GM19395 (cell line): ENCODE data around the gene SLC22A12.

ENCODE experiments used
- ATAC-seq: cut with Tn5 transposase; IDR thresholded peaks from one replicate; pipeline ENCODE4 v1.9.1; 2021; ENCODE audit warnings: mild to moderate bottlenecking, moderate library complexity; ENCODE audit not compliant: unreplicated experiment

The SLC22A12 gene

DNA sequence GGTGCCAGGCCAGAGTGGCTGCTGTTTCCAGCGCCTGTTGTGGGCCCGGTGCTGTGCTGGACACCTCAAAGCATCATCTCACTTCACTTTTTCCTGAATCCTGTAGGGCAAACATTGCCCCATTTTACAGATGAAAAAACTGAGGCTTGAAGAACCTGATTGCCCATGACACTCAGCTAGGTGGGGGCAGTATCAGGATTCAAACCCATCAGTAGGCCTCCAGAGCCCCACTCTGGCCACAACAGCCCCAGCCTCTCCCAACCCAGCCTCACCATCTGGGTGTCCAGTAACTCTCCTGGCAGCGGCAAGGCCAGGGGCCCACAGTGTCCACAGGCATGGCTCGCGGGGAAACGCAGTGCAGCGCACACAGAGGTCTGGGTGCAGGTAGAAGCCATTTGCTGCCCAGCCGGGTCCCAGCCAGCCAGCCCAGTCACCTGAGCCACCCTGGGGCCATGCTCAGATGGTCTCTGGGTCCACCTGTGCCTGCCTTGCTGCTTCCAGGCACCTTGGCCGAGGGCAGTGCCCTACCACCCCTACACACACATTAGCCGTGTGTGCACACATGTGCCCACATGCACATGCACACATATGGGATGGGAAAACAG is 11.5 kb downstream of the SLC22A12 start:
- no peak for ATAC-seq

GRCh38 chr11:64603411-64604110 is 12.5 kb downstream of the SLC22A12 start:
- no peak for ATAC-seq

DNA sequence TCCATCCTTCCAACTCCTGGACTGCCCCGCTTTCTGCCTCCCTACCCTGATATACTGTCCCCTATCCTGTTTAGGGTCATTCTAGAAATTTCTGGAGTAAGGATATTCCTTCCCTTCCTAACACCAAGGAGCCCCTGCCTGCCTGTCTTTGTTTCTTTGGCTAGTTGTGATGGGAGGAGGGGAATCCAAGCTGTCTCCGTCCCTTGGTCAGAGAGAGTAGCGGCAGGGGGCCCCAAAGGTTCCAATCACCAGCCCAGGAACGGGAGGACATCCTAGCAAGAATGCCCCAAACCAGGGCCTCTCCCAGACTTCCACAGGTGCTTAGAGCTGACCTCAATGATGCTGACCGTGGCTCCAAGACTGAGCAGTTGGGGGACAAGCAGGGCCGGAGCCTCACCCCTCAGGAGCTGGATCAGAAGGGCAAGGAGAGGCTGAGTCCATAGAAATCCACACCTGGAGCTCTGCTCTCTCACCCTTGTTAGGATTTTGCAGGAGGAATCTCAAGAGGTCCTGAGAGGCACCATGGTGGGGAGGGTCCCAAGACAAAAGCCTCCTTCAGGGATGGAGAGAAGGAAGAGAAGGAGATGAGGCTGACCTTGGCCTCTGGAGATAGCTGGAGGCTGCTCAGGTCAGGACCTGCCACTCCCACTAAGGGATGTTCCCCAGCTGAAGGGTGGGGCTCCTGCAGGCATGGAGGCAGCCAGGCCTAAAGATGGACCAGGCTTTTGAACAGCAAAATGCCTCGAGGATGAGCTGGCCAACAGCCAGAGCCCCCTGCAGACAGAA is 13.6 kb downstream of the SLC22A12 start:
- ATAC-seq, result no peak

- ATAC-seq, result no peak
Observed at GRCh38 chr11:64605244-64605560, 14.2 kb downstream of the SLC22A12 start.

GRCh38 chr11:64605656-64606585 is 14.9 kb downstream of the SLC22A12 start:
- no peak for ATAC-seq

DNA sequence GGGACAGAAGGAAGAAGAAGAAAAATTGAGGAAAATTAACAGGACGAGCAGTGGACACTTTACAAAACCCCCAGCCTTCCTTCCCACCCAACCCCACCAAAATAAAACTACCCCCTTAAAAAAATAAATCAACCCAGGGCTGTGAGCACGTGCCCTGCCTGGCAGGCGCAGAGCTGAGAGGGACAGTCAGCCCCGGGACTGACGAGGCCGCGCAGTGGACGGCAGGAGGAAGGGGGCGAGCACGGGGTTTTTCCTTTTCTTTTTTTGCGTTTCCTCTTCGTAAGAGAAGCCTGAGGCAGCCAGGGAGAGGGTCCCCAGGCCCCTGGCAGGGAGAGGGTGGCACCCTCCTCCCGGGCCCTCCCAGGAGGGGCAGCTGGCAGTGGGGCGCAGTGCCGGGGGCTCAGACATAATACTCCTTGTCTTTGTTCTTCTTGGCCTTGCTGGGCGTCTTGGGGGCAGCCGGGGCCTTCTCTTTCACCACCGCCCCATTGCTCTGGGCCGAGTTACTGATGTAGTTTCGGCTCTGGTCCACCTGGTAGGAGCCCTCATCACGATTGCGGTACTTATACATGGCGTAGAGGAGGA is 15.9 kb downstream of the SLC22A12 start:
- ATAC-seq, result no peak

DNA sequence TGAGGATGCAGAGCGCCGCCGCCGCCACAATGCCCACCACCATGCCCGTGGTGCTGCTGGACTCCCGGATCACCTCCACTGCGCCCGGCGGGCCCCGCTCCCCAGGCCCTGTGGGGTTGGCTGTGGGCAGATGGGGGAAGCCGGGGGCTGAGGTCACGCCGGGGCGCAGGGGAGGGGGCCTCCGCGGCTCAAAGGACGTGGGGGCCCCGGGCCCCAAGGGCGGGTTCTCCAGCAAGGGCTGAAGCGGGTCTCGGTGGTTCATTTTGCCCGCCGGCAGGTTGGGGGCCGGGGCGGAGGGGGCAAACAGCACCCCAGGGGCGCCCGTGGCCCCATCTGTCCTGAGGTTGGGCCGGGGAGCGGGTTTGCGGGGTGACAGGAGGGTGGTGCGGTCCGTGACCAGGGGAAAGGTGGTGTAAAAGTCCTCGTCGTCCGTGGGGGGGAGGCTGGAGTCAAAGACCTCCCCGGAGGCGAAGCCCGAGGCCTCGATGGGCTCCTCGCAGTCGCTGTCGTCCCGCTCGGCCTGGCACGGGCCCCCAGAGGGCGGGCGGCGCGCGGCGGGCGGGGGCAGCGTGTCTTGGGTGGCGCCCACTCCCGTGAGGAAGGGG is 16.5 kb downstream of the SLC22A12 start:
- no peak for ATAC-seq

DNA sequence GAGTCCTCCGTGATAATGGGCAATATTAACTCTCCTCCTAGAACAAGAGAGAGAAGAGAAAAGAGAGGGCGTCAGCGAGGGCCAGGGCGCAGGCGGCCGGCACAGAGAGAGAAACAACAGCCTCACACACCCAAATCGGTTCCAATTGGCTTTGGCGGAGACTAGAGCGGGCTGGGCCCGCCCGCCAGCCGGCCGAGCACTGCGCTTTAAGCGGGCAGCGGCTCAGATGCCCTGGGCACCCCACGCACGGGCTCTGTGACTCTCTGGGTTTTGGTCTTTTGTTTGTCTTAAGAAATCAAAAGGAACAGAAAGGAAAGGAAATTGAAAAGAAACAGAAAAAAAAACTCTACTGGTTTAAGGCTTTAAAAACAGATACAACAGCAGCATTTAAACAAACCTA is 17.0 kb downstream of the SLC22A12 start:
- no peak for ATAC-seq

GRCh38 chr11:64608636-64609035 is 17.6 kb downstream of the SLC22A12 start:
- ATAC-seq, result no peak

DNA sequence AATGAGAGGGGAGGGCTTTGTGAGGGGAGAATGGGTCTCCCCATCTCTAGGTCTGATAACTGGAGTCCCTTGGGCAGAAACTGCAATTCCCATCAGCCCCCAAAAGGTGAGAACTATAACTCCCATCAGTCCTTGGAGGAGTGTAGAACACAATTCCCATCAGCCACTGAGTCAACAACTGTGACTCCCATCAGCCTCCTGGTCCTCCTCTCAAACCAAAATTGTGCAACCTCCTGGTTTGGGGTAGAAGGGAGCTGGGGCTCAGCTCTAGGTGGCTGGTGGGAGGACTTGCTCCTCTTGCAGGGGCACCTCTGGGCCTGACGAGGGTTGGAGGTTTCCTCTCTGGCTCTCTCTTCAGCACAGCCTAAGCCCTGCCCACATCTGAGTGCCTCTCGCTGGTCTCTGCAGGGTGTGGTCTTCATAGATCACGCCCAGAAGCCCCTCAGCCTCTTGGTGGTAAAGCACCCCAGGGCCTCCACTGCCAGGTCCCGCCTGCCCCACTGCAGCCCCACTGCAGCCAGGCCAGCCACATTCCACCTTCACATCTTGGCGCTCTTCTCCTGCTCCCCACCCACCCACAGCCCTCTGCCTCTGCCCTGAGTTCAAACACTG is 18.5 kb downstream of the SLC22A12 start:
- ATAC-seq, result no peak

GRCh38 chr11:64610596-64610995 is 19.6 kb downstream of the SLC22A12 start:
- no peak for ATAC-seq

- ATAC-seq, result no peak
Observed at GRCh38 chr11:64611176-64611575, 20.2 kb downstream of the SLC22A12 start.

DNA sequence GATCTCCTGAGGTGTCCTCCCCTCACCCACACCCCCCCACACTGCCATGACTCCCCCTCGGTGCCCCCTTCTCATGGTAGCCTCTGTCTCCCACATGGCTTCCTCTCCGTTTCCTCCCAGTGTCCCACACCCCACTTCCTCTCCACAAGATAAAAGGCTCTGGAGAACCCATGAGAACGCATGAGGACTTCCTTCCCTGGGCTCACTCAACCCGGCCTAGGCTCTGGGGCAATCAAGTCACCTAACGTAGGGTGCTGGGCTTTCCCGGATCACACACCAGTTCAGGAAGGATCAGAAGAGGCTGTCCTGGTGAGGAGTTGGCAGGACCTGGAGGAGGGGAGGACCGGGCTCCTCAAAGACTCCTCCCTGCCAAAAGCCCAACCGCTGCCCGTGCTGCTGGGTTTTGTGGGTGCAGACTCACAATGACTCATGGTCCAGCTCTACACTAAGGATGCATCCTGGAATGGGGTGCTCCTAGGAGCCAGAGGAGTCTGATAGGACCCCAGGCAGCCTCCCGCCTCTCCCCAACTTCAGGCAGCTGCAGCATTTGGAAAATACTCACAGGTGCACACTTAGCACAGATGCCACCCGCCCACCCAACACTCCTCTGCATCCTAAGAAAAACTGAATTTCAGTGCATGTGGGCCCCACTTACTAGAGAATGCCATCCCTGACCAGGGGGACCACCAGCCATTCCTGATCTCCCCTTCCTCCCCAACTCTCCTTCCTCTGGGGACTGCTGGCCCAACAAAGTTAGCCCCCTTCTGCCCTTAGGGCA is 21.0 kb downstream of the SLC22A12 start:
- ATAC-seq, result no peak

DNA sequence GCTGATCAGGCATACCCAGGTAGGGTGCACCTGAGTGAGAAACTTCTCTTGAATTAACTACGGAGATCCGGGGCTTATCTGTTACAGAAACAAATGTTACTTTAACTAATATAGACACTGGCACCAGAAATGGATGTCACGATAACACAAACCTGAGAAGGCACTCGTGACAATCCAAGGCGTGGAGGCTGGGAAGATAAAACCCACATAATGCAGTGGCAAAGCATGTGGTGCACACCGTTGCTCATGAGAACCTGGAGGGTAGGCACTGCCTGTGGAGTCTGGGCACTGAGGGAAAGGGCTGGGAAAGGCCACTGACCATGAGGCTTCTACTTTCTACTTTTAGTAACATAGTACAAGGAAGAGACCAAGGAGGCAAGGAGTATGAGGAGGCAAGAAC is 22.6 kb downstream of the SLC22A12 start:
- ATAC-seq, result no peak

GRCh38 chr11:64614917-64615316 is 23.9 kb downstream of the SLC22A12 start:
- ATAC-seq, result no peak

- ATAC-seq, result no peak
Observed at GRCh38 chr11:64616817-64617216, 25.8 kb downstream of the SLC22A12 start.

- ATAC-seq, result no peak
Observed at GRCh38 chr11:64619196-64619595, 28.2 kb downstream of the SLC22A12 start.

GRCh38 chr11:64619811-64620380 is 28.9 kb downstream of the SLC22A12 start:
- ATAC-seq, result no peak
